Activated B cell treated with CpG ODN at 0.5 μM for 24 hours (primary cell): ENCODE results near the gene IFT57. TPM values are rescaled to one million over a fixed set of nuclear protein-coding genes. Genes with fewer than 3 reads are reported as not detected.

Experiments used
- ATAC-seq: fragments of 200-7000 bp; cut with Tn5 transposase; one replicate; pipeline ENCODE4 v1.10.0; 2021; ENCODE audit warnings: low read depth, mild to moderate bottlenecking, moderate library complexity
- CTCF ChIA-PET: fragments of 350-600 bp; sonication (Branson Sonifier 250); formaldehyde crosslinking; loops from one replicate; lab custom pipeline; 2021; ENCODE audit warnings: antibody characterized with exemption; lab: Charles Lee
- POLR2A ChIA-PET: fragments of 350-600 bp; sonication (Branson Sonifier 250); formaldehyde crosslinking; loops from one replicate; lab custom pipeline; 2021; ENCODE audit warnings: antibody characterized with exemption; lab: Charles Lee
- DNase-seq: peaks from one replicate; pipeline ENCODE4 v3.0.0; 2022
- H3K27ac Mint-ChIP-seq: one replicate; pipeline ENCODE4 v1.8.0; 2020; ENCODE audit warnings: mixed read lengths
- H3K27me3 Mint-ChIP-seq: one replicate; pipeline ENCODE4 v1.8.0; 2021; ENCODE audit warnings: mixed read lengths
- H3K36me3 Mint-ChIP-seq: one replicate; pipeline ENCODE4 v1.8.0; 2021; ENCODE audit warnings: low read depth, mixed read lengths
- H3K4me1 Mint-ChIP-seq: one replicate; pipeline ENCODE4 v1.8.0; 2021; ENCODE audit warnings: mixed read lengths
- H3K4me3 Mint-ChIP-seq: one replicate; pipeline ENCODE4 v1.8.0; 2020; ENCODE audit warnings: mild to moderate bottlenecking, mixed read lengths
- H3K9me3 Mint-ChIP-seq: one replicate; pipeline ENCODE4 v1.8.0; 2020; ENCODE audit warnings: mixed read lengths
- CTCF ChIP-seq: fragments of 200-600 bp; IDR thresholded peaks from one replicate; pipeline ENCODE4 v1.8.0; 2022; ENCODE audit warnings: antibody characterized with exemption, mild to moderate bottlenecking
- intact Hi-C: fragments of 100-400 bp; cut with micrococcal nuclease; formaldehyde crosslinking; loops from one replicate; pipeline ENCODE4 v1.15.1; 2024
- total RNA-seq: library from RNA; stranded (reverse); gene quantifications from 2 replicates; pipeline ENCODE4 v1.2.3, GENCODE V29; 2022

The IFT57 gene
- total RNA-seq, 1 donor from 2014 or later, result 63.2 TPM

- ATAC-seq (peak; percentile 3), DNase-seq (no peak)
- H3K27me3 Mint-ChIP-seq, result no peaks in the 10 kb centered on the region
- peak overlapping the region; percentile 83 for H3K4me3 Mint-ChIP-seq
- ChIA-PET CTCF (interaction anchor here (0.7 to 1.7 kb wide), 7 partner anchors 13 to 197 kb away, joined by 3 to 7 read pairs (median 3); no protein-coding TSS in a partner anchor), POLR2A (interaction anchor here (0.6 to 8.2 kb wide), 37 partner anchors 8 to 478 kb away, joined by 3 to 211 read pairs (median 4); partner anchors contain the start of genes CD47, CIP2A, DZIP3 and IFT57)
- intact Hi-C loops, result loop anchor here (1.0 to 5.0 kb wide), 10 partner anchors 9 to 602 kb away; partner anchors contain the start of genes BBX, CD47, CIP2A and DZIP3
- peaks cover 6% of the 10 kb centered on the region for H3K9me3 Mint-ChIP-seq
- peaks cover 92% of the 10 kb centered on the region for H3K4me1 Mint-ChIP-seq
- H3K27ac Mint-ChIP-seq, result peak overlapping the region; percentile 100
- TF ChIP-seq CTCF, result no peak
- H3K36me3 Mint-ChIP-seq, result peaks cover 32% of the 10 kb centered on the region
Measured at GRCh38 chr3:108125153-108125543, 97.1 kb downstream of the IFT57 start.

- peak overlapping the region; percentile 83 for H3K4me3 Mint-ChIP-seq
- peak overlapping the region; percentile 100 for H3K27ac Mint-ChIP-seq
- intact Hi-C loops, result loop anchor here (1.0 to 5.0 kb wide), 11 partner anchors 10 to 602 kb away; partner anchors contain the start of genes BBX, CD47, CIP2A and DZIP3
- ATAC-seq (peak; percentile 64), DNase-seq (peak; percentile 61)
- no peaks in the 10 kb centered on the region for H3K27me3 Mint-ChIP-seq
- TF ChIP-seq CTCF, result no peak
- H3K36me3 Mint-ChIP-seq, result peaks cover 30% of the 10 kb centered on the region
- POLR2A ChIA-PET, result interaction anchor here (0.6 to 8.2 kb wide), 32 partner anchors 9 to 478 kb away, joined by 3 to 211 read pairs (median 4); partner anchors contain the start of genes CD47, CIP2A, DZIP3 and IFT57
- CTCF ChIA-PET, result interaction anchor here (1.0 to 1.7 kb wide), 5 partner anchors 32 to 198 kb away, joined by 4 to 7 read pairs (median 4); no protein-coding TSS in a partner anchor
- H3K4me1 Mint-ChIP-seq, result peaks cover 91% of the 10 kb centered on the region
- peaks cover 7% of the 10 kb centered on the region for H3K9me3 Mint-ChIP-seq
Measured at GRCh38 chr3:108124337-108125152, 97.7 kb downstream of the IFT57 start.

- TF ChIP-seq CTCF, result no peak
- no peaks in the 10 kb centered on the region for H3K27me3 Mint-ChIP-seq
- ChIA-PET CTCF (interaction anchor here (1.1 to 1.9 kb wide), 5 partner anchors 8 to 98 kb away, joined by 3 to 5 read pairs (median 4); no protein-coding TSS in a partner anchor), POLR2A (interaction anchor here (0.9 to 8.2 kb wide), 15 partner anchors 9 to 195 kb away, joined by 3 to 211 read pairs (median 5); partner anchors contain the start of genes CD47 and IFT57)
- H3K9me3 Mint-ChIP-seq, result peaks cover 5% of the 10 kb centered on the region
- intact Hi-C loops, result no loop called here
- no peak for DNase-seq
- H3K36me3 Mint-ChIP-seq, result peaks cover 19% of the 10 kb centered on the region
- H3K4me1 Mint-ChIP-seq, result peaks cover 87% of the 10 kb centered on the region
- peak overlapping the region; percentile 41 for H3K4me3 Mint-ChIP-seq
- peak overlapping the region; percentile 100 for H3K27ac Mint-ChIP-seq
- no peak for ATAC-seq
Measured at GRCh38 chr3:108123326-108123725, 98.9 kb downstream of the IFT57 start.

- peaks cover 88% of the 10 kb centered on the region for H3K4me1 Mint-ChIP-seq
- POLR2A ChIA-PET, result interaction anchor here (2.0 to 8.2 kb wide), 6 partner anchors 11 to 101 kb away, joined by 5 to 211 read pairs (median 64); partner anchors contain the start of genes CD47 and IFT57
Measured at GRCh38 chr3:108122276-108122675, 99.9 kb downstream of the IFT57 start.

More at GRCh38 chr3:108122276-108122675, 99.9 kb downstream of the IFT57 start:
- CTCF ChIA-PET, result interaction anchor here (1.9 kb wide), 1 partner anchor 19 kb away, joined by 5 read pairs; no protein-coding TSS in a partner anchor
- H3K27ac Mint-ChIP-seq, result peak overlapping the region; percentile 100
- no peak overlapping the region for H3K4me3 Mint-ChIP-seq
- DNase-seq (no peak), ATAC-seq (no peak)
- no peak for TF ChIP-seq CTCF
- intact Hi-C loops, result no loop called here
- H3K27me3 Mint-ChIP-seq, result no peaks in the 10 kb centered on the region
- H3K36me3 Mint-ChIP-seq, result peaks cover 12% of the 10 kb centered on the region
- peaks cover 3% of the 10 kb centered on the region for H3K9me3 Mint-ChIP-seq
